Ishikawa (cell line): ENCODE data around the gene IKZF2.

Experiments
- CEBPB ChIP-seq: IDR thresholded peaks from 2 replicates; pipeline ENCODE4 v1.6.1; 2012
- CREB1 ChIP-seq: IDR thresholded peaks from 2 replicates; pipeline ENCODE4 v1.6.1; 2012; ENCODE audit warnings: low read depth
- EGR1 ChIP-seq: IDR thresholded peaks from 2 replicates; pipeline ENCODE4 v1.6.1; 2012
- EP300 ChIP-seq: IDR thresholded peaks from 2 replicates; pipeline ENCODE4 v1.6.1; 2012; ENCODE audit warnings: borderline replicate concordance
- FOXM1 ChIP-seq: IDR thresholded peaks from 2 replicates; pipeline ENCODE4 v1.6.1; 2012; ENCODE audit warnings: low read depth, borderline replicate concordance
- NFIC ChIP-seq: IDR thresholded peaks from 2 replicates; pipeline ENCODE4 v1.6.1; 2012
- RAD21 ChIP-seq: IDR thresholded peaks from 2 replicates; pipeline ENCODE4 v1.6.1; 2012; ENCODE audit warnings: low read depth
- TAF1 ChIP-seq: IDR thresholded peaks from 2 replicates; pipeline ENCODE4 v1.6.1; 2012; ENCODE audit warnings: low read depth, mild to moderate bottlenecking
- TCF12 ChIP-seq: IDR thresholded peaks from 2 replicates; pipeline ENCODE4 v1.6.1; 2012; ENCODE audit warnings: low read depth
- TEAD4 ChIP-seq: IDR thresholded peaks from 2 replicates; pipeline ENCODE4 v1.6.1; 2012
- YY1 ChIP-seq: IDR thresholded peaks from 2 replicates; pipeline ENCODE4 v1.6.1; 2012; ENCODE audit warnings: low read depth
- ZBTB7A ChIP-seq: IDR thresholded peaks from 2 replicates; pipeline ENCODE4 v1.6.1; 2012; ENCODE audit warnings: low read depth
- TF ChIP-seq, protein P1 (sequence below): IDR thresholded peaks from 2 replicates; pipeline ENCODE4 v1.6.1; 2012
- TF ChIP-seq, protein P2 (sequence below): IDR thresholded peaks from 2 replicates; pipeline ENCODE4 v1.6.1; 2012; ENCODE audit warnings: low read depth, mild to moderate bottlenecking
- TF ChIP-seq, protein P3 (sequence below): IDR thresholded peaks from 2 replicates; pipeline ENCODE4 v1.6.1; 2012

The IKZF2 gene

DNA sequence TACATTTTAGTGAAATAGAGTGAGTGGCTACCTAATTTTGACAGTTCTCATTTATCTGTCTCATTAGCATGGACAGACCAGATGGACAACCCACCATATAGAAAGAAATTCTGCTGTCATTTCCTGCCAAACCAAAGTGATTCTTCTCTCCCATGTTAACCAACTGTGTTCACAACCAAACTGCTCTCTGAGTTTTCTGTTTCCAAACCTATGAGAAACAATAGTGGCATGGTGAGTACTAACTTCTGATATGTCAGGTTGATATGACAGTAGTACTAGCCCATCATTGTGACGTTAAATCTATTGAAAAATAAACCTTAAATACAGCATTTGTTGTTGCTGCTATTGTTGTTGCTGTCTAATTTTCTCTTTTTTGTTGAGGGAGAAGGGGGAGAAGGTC, 72.7 kb downstream of the IKZF2 start:
- TF ChIP-seq EP300, result no peak
- TF ChIP-seq NFIC, result no peak

DNA sequence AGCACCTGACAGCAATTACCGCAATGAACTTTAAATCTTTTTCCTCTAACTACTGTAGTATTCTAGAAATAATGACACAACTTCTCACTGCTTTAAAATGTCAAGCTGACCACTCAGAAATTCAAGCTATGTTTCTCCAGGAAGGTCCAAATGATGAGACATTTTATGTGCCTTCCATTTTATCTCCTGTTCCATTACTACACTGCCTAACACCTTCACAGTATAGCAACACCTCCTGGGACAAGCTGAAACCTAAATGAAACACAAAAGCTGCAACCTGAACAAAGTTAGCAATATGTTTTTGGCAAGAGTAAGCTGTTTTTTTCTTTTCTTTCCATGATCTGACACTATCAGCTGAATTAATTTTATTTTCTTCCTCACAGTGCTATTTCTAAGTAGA, 81.9 kb downstream of the IKZF2 start:
- TF ChIP-seq TCF12, result no peak
- TF ChIP-seq, protein P1, sequence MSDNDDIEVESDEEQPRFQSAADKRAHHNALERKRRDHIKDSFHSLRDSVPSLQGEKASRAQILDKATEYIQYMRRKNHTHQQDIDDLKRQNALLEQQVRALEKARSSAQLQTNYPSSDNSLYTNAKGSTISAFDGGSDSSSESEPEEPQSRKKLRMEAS, result no peak
- TF ChIP-seq, protein P2, sequence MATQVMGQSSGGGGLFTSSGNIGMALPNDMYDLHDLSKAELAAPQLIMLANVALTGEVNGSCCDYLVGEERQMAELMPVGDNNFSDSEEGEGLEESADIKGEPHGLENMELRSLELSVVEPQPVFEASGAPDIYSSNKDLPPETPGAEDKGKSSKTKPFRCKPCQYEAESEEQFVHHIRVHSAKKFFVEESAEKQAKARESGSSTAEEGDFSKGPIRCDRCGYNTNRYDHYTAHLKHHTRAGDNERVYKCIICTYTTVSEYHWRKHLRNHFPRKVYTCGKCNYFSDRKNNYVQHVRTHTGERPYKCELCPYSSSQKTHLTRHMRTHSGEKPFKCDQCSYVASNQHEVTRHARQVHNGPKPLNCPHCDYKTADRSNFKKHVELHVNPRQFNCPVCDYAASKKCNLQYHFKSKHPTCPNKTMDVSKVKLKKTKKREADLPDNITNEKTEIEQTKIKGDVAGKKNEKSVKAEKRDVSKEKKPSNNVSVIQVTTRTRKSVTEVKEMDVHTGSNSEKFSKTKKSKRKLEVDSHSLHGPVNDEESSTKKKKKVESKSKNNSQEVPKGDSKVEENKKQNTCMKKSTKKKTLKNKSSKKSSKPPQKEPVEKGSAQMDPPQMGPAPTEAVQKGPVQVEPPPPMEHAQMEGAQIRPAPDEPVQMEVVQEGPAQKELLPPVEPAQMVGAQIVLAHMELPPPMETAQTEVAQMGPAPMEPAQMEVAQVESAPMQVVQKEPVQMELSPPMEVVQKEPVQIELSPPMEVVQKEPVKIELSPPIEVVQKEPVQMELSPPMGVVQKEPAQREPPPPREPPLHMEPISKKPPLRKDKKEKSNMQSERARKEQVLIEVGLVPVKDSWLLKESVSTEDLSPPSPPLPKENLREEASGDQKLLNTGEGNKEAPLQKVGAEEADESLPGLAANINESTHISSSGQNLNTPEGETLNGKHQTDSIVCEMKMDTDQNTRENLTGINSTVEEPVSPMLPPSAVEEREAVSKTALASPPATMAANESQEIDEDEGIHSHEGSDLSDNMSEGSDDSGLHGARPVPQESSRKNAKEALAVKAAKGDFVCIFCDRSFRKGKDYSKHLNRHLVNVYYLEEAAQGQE, result no peak
- TF ChIP-seq EP300, result no peak
- no peak for TF ChIP-seq NFIC
- TF ChIP-seq FOXM1, result no peak

DNA sequence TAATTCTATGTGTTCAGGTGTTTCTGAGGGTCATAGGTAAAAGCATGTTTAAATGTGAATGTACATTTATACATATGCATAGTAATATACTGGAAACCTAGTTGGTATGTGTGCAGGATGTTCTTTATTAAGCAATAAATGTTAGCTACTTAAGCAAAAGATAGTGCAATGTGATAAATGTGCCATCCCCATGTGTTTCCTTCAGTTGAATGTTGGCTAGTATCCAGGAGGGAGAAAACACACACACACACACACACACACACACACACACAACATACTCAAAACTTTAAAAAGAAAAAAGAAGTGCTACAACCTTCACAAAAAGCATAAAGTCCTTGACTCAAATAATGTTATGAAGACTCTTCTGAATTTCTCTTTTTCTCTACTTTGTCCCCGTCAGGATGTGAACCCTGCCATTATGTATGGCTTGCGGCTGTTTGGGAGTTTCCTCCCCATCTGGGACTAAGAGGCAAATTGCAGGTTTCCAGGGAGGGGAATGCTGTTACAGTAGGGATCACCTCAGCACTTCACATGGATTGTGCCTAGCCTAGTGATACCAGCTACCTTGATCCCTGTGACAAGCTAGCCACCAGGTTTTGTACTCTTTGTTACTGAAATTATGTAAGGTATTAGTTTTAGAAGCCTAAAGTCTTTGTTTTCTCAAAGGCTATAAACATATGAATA, 82.6 kb downstream of the IKZF2 start:
- TF ChIP-seq, protein P3, sequence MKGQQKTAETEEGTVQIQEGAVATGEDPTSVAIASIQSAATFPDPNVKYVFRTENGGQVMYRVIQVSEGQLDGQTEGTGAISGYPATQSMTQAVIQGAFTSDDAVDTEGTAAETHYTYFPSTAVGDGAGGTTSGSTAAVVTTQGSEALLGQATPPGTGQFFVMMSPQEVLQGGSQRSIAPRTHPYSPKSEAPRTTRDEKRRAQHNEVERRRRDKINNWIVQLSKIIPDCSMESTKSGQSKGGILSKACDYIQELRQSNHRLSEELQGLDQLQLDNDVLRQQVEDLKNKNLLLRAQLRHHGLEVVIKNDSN, result no peak
- TF ChIP-seq FOXM1, result no peak
- TF ChIP-seq YY1, result no peak
- TF ChIP-seq ZBTB7A, result no peak
- TF ChIP-seq, protein P1, result no peak
- TF ChIP-seq, protein P2, result no peak
- TF ChIP-seq EP300, result no peak
- no peak for TF ChIP-seq NFIC
- TF ChIP-seq EGR1, result no peak
- TF ChIP-seq TEAD4, result no peak

DNA sequence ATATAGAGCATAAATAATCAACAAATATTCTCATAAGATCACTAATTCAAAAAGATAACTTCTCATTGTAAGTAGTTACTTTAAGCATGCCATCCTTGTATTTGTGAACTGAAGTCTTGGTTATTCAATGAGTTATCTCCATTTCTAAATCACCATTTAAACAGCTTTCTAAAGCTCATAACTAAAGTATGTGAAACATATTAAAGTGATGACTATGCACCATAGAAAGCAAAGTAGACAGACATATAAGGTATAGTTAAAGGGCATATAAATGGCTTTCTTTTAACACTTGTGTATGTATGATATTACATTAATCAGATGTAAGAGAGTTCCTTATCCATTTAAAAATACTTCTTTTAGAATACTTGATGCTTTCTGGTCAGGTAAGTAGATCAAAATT, 83.5 kb downstream of the IKZF2 start:
- no peak for TF ChIP-seq EGR1
- no peak for TF ChIP-seq CREB1
- TF ChIP-seq, protein P3, result no peak
- TF ChIP-seq FOXM1, result no peak
- no peak for TF ChIP-seq TAF1
- no peak for TF ChIP-seq EP300

DNA sequence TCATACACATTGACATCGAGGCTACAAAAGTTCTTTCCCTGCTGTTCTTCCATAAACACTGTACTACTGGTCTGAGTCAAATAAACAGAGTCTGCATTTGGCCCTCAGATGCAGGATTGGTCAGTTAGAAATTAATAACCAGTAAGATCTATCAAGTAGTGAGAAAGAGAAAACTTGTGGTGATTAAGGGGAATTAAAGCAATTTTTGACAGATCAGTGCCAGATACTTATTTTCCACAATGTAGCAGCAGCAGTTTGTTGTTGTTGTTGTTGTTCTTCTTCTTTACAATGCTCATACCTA, 85.0 kb downstream of the IKZF2 start:
- TF ChIP-seq RAD21 (no peak), ZBTB7A (no peak), TEAD4 (no peak), TAF1 (no peak), CREB1 (no peak), NFIC (no peak), EP300 (no peak), FOXM1 (no peak), YY1 (no peak), EGR1 (no peak), TCF12 (no peak), CEBPB (no peak)
- TF ChIP-seq, protein P3, result no peak
- TF ChIP-seq, protein P2, result no peak
- TF ChIP-seq, protein P1, result no peak
